ENCODE measurements around the gene AASS.

GRCh38 chr7:122183106-122183505, 39.1 kb upstream of the AASS start:
- TF ChIP-seq, protein P1, sequence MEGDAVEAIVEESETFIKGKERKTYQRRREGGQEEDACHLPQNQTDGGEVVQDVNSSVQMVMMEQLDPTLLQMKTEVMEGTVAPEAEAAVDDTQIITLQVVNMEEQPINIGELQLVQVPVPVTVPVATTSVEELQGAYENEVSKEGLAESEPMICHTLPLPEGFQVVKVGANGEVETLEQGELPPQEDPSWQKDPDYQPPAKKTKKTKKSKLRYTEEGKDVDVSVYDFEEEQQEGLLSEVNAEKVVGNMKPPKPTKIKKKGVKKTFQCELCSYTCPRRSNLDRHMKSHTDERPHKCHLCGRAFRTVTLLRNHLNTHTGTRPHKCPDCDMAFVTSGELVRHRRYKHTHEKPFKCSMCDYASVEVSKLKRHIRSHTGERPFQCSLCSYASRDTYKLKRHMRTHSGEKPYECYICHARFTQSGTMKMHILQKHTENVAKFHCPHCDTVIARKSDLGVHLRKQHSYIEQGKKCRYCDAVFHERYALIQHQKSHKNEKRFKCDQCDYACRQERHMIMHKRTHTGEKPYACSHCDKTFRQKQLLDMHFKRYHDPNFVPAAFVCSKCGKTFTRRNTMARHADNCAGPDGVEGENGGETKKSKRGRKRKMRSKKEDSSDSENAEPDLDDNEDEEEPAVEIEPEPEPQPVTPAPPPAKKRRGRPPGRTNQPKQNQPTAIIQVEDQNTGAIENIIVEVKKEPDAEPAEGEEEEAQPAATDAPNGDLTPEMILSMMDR (conservative IDR thresholded peaks at IDR 0.05), result no peak
- TF ChIP-seq ZFX (IDR thresholded peaks at IDR 0.05), result no peak

Measured in C4-2B (cell line).